GM19452 (cell line): ENCODE data around the gene FOXR2.

Experiments
- ATAC-seq: cut with Tn5 transposase; IDR thresholded peaks from one replicate; pipeline ENCODE4 v1.9.1; 2021; ENCODE audit not compliant: unreplicated experiment

FOXR2 gene

GRCh38 chrX:55623100-55623499 is at the start of gene FOXR2:
Gene FOXR2 (plus strand): TSS chrX:55623400. CDS start chrX:55623712, 312 bp downstream.
- no peak for ATAC-seq

- ATAC-seq = no peak
These were observed 44.1 kb upstream of the FOXR2 start for GRCh38 chrX:55579115-55579514.

GRCh38 chrX:55582447-55582846 is 40.8 kb upstream of the FOXR2 start:
- ATAC-seq = no peak

- ATAC-seq = no peak
These were observed 29.9 kb upstream of the FOXR2 start for GRCh38 chrX:55593296-55593695.

GRCh38 chrX:55593756-55594257 is 29.4 kb upstream of the FOXR2 start:
- no peak for ATAC-seq

- no peak for ATAC-seq
These were observed 24.9 kb upstream of the FOXR2 start for GRCh38 chrX:55598333-55598732.

- no peak for ATAC-seq
These were observed 3.7 kb upstream of the FOXR2 start for GRCh38 chrX:55619547-55619946.

- ATAC-seq = no peak
These were observed 1.2 kb downstream of the FOXR2 start for GRCh38 chrX:55624403-55624802.

GRCh38 chrX:55636109-55636508 is 12.9 kb downstream of the FOXR2 start:
- no peak for ATAC-seq

GRCh38 chrX:55638933-55639332 is 15.7 kb downstream of the FOXR2 start:
- no peak for ATAC-seq

- ATAC-seq = peak; percentile 72
These were observed 17.7 kb downstream of the FOXR2 start for GRCh38 chrX:55640854-55641253.

- ATAC-seq = peak; percentile 72
These were observed 25.2 kb downstream of the FOXR2 start for GRCh38 chrX:55648434-55648833.

- ATAC-seq = no peak
These were observed 36.7 kb downstream of the FOXR2 start for GRCh38 chrX:55659931-55660330.

GRCh38 chrX:55663584-55663983 is 40.4 kb downstream of the FOXR2 start:
- ATAC-seq = no peak

- no peak for ATAC-seq
These were observed 44.9 kb downstream of the FOXR2 start for GRCh38 chrX:55668084-55668483.
